Duodenal mucosa (tissue), 2 donors: ENCODE data around the gene ZMYM1.
"Not testable (repeated sequence)": the region's sequence is repeated elsewhere in the genome, so short reads cannot be mapped to it uniquely, and the experiment has no call there.

Source experiments
- H3K27ac ChIP-seq: one replicate; pipeline ENCODE4 v1.7.0; 2013; ENCODE audit warnings: low read depth, low read length
- H3K27me3 ChIP-seq, 2 donors: one replicate each; pipeline ENCODE4 v1.7.0; 2013; ENCODE audit warnings: low read length in 2 of 2, control low read depth in 1 of 2; ENCODE audit not compliant: insufficient read depth in 2 of 2, control insufficient read depth in 1 of 2
- H3K36me3 ChIP-seq, 2 donors: one replicate each; pipeline ENCODE4 v1.7.0; 2013; ENCODE audit warnings: low read length in 2 of 2, control low read depth in 1 of 2; ENCODE audit not compliant: insufficient read depth in 2 of 2, control insufficient read depth in 1 of 2
- H3K4me1 ChIP-seq, 2 donors: one replicate each; pipeline ENCODE4 v1.7.0; 2013; ENCODE audit warnings: low read length in 2 of 2, control low read depth in 1 of 2; ENCODE audit not compliant: insufficient read depth in 2 of 2, control insufficient read depth in 1 of 2
- H3K4me3 ChIP-seq, 2 donors: one replicate each; pipeline ENCODE4 v1.7.0; 2013; ENCODE audit warnings: low read length in 2 of 2, low read depth in 1 of 2
- H3K9ac ChIP-seq, 2 donors: one replicate each; pipeline ENCODE4 v1.7.0; 2013; ENCODE audit warnings: low read length in 2 of 2, low read depth in 1 of 2
- H3K9me3 ChIP-seq, 2 donors: one replicate each; pipeline ENCODE4 v1.7.0; 2013; ENCODE audit warnings: low read length in 2 of 2, control low read depth in 1 of 2; ENCODE audit not compliant: control insufficient read depth in 1 of 2

The ZMYM1 gene

DNA sequence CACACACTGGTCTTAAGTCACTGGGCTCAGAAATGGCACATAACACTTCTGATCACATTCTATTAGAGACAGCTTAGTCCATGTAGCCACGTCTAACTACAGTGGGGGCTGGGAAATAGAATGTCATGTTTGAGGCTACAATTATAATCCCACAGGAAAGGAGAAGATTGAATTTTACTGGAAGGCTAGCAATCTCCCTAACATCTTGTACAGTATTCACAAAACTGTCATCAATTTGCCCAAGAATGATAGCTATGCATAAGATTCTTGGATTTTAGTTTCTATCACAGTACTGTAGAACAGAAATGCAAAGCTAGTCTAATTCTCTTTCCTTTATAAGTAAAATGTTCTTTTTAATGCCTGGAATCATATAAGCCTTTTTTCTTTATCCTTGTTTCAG is 34.8 kb upstream of the ZMYM1 start:
- no peak overlapping the region for H3K9ac ChIP-seq
- no peaks in the 10 kb centered on the region for H3K4me1 ChIP-seq
- no peaks in the 10 kb centered on the region for H3K36me3 ChIP-seq
- no peaks in the 10 kb centered on the region for H3K9me3 ChIP-seq
- H3K27me3 ChIP-seq, result no peaks in the 10 kb centered on the region
- H3K4me3 ChIP-seq, result no peak overlapping the region
- no peak overlapping the region for H3K27ac ChIP-seq

GRCh38 chr1:35046730-35047129 is 32.5 kb upstream of the ZMYM1 start:
- Histone ChIP-seq H3K4me1 (no peaks in the 10 kb centered on the region), H3K27ac (no peak overlapping the region), H3K9me3 (no peaks in the 10 kb centered on the region), H3K4me3 (no peak overlapping the region), H3K27me3 (no peaks in the 10 kb centered on the region), H3K9ac (no peak overlapping the region), H3K36me3 (no peaks in the 10 kb centered on the region)

GRCh38 chr1:35047188-35047858 is 31.9 kb upstream of the ZMYM1 start:
- no peaks in the 10 kb centered on the region for H3K9me3 ChIP-seq
- H3K36me3 ChIP-seq, result no peaks in the 10 kb centered on the region
- H3K27ac ChIP-seq, result no peak overlapping the region
- H3K4me1 ChIP-seq, result no peaks in the 10 kb centered on the region
- H3K4me3 ChIP-seq, result no peak overlapping the region
- H3K9ac ChIP-seq, result no peak overlapping the region
- no peaks in the 10 kb centered on the region for H3K27me3 ChIP-seq

DNA sequence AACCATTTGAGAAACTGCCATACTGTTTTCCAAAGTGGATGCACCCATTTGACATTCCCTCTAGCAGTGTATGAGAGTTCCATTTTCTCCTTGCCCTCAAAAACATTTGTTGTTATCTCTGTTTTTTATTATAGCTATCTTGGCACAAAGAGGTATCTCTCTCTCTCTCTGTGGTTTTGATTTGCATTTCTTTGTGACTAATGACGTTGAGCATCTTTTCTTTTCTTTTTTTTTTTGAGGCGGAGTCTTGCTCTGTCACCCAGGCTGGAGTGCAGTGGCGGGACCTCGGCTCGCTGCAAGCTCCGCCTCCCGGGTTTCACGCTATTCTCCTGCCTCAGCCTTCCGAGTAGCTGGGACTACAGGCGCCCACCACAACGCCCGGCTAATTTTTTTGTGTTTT is 30.1 kb upstream of the ZMYM1 start:
- no peak overlapping the region for H3K27ac ChIP-seq
- H3K36me3 ChIP-seq, result no peaks in the 10 kb centered on the region
- no peak overlapping the region for H3K9ac ChIP-seq
- H3K4me1 ChIP-seq, result no peaks in the 10 kb centered on the region
- H3K4me3 ChIP-seq, result no peak overlapping the region
- H3K9me3 ChIP-seq, result no peaks in the 10 kb centered on the region
- no peaks in the 10 kb centered on the region for H3K27me3 ChIP-seq

- H3K9me3 ChIP-seq, result no peaks in the 10 kb centered on the region
- H3K36me3 ChIP-seq, result no peaks in the 10 kb centered on the region
- H3K27me3 ChIP-seq, result no peaks in the 10 kb centered on the region
- no peak overlapping the region for H3K4me3 ChIP-seq
- H3K4me1 ChIP-seq, result no peaks in the 10 kb centered on the region
- no peak overlapping the region for H3K27ac ChIP-seq
- H3K9ac ChIP-seq, result no peak overlapping the region
Measured at GRCh38 chr1:35053433-35053832, 25.8 kb upstream of the ZMYM1 start.

- H3K36me3 ChIP-seq, H3K27ac ChIP-seq, H3K9me3 ChIP-seq: not testable (repeated sequence)
Measured at GRCh38 chr1:35054282-35054681, 24.9 kb upstream of the ZMYM1 start.

GRCh38 chr1:35058321-35058720 is 20.9 kb upstream of the ZMYM1 start:
- not testable (repeated sequence) for H3K4me1 ChIP-seq, H3K9me3 ChIP-seq, H3K27me3 ChIP-seq, H3K4me3 ChIP-seq, H3K9ac ChIP-seq, H3K27ac ChIP-seq, H3K36me3 ChIP-seq

More at GRCh38 chr1:35054282-35054681, 24.9 kb upstream of the ZMYM1 start:
- H3K27me3 ChIP-seq, H3K9ac ChIP-seq, H3K4me3 ChIP-seq, H3K4me1 ChIP-seq: not testable (repeated sequence)

GRCh38 chr1:35058988-35059387 is 20.2 kb upstream of the ZMYM1 start:
- H3K9ac ChIP-seq, result no peak overlapping the region
- H3K9me3 ChIP-seq, result no peaks in the 10 kb centered on the region
- no peaks in the 10 kb centered on the region for H3K36me3 ChIP-seq
- no peak overlapping the region for H3K4me3 ChIP-seq
- H3K4me1 ChIP-seq, result no peaks in the 10 kb centered on the region
- H3K27me3 ChIP-seq, result no peaks in the 10 kb centered on the region
- no peak overlapping the region for H3K27ac ChIP-seq

DNA sequence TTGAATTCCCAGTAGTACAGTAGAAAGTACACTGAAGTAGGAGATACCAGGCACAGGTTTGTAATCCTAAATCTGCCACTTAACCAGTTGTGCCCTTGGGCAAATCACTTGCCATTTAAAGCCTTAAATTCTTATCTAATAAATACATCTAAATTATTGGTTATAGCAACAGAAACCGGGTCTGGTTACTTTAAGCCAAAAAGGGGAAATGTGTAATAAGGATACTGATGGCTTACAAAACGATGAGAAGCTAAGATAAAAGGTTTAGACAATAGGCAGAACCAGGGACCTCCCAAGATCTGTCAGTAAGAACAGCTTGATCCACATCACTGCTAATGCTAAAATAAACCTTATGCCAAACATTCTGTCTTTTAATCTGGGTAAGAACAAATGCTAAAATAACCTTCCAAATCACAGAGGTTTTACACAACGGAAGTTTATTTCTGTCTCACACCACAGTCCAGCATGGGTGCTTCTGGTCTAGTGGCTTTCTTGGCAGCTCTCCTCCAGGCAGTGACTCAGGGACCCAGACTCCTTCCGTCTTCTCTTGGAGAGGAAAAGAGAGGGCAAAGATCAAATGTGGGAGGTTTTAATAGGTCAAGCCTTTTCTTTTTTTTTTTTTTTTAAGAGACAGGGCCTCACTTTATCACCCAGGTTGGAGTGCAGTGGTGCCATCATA is 16.5 kb upstream of the ZMYM1 start:
- no peaks in the 10 kb centered on the region for H3K36me3 ChIP-seq
- no peaks in the 10 kb centered on the region for H3K4me1 ChIP-seq
- no peak overlapping the region for H3K4me3 ChIP-seq
- no peak overlapping the region for H3K27ac ChIP-seq
- no peak overlapping the region for H3K9ac ChIP-seq
- H3K9me3 ChIP-seq, result no peaks in the 10 kb centered on the region
- H3K27me3 ChIP-seq, result no peaks in the 10 kb centered on the region

- Histone ChIP-seq H3K36me3 (no peaks in the 10 kb centered on the region), H3K9ac (no peak overlapping the region), H3K27ac (no peak overlapping the region), H3K4me1 (no peaks in the 10 kb centered on the region), H3K9me3 (no peaks in the 10 kb centered on the region), H3K27me3 (no peaks in the 10 kb centered on the region), H3K4me3 (no peak overlapping the region)
Measured at GRCh38 chr1:35064265-35064664, 14.9 kb upstream of the ZMYM1 start.
